Nephron progenitor cell (in vitro differentiated cells): Measurements from ENCODE around the gene CEP57.

ENCODE experiments used
- DNase-seq: peaks from one replicate; pipeline ENCODE4 v3.0.0; 2021
- H3K27ac Mint-ChIP-seq: 2 replicates; pipeline ENCODE4 v1.8.0; 2021; ENCODE audit warnings: mild to moderate bottlenecking, moderate library complexity, mixed read lengths
- H3K27me3 Mint-ChIP-seq: 2 replicates; pipeline ENCODE4 v1.8.0; 2021; ENCODE audit warnings: mild to moderate bottlenecking, low read depth, mixed read lengths; ENCODE audit not compliant: poor library complexity
- H3K36me3 Mint-ChIP-seq: 2 replicates; pipeline ENCODE4 v1.8.0; 2021; ENCODE audit warnings: low read depth, mixed read lengths
- H3K4me1 Mint-ChIP-seq: 2 replicates; pipeline ENCODE4 v1.8.0; 2021; ENCODE audit warnings: mixed read lengths
- H3K4me3 Mint-ChIP-seq: 2 replicates; pipeline ENCODE4 v1.8.0; 2021; ENCODE audit warnings: mild to moderate bottlenecking, moderate library complexity, mixed read lengths
- H3K9me3 Mint-ChIP-seq: 2 replicates; pipeline ENCODE4 v1.8.0; 2021; ENCODE audit warnings: mild to moderate bottlenecking, moderate library complexity, mixed read lengths
- TF ChIP-seq, protein P1 (sequence below): fragments of 200-600 bp; sonication (generic); IDR thresholded peaks from 2 replicates; pipeline ENCODE4 v1.5.0; 2021; ENCODE audit warnings: antibody characterized with exemption

Gene CEP57

DNA sequence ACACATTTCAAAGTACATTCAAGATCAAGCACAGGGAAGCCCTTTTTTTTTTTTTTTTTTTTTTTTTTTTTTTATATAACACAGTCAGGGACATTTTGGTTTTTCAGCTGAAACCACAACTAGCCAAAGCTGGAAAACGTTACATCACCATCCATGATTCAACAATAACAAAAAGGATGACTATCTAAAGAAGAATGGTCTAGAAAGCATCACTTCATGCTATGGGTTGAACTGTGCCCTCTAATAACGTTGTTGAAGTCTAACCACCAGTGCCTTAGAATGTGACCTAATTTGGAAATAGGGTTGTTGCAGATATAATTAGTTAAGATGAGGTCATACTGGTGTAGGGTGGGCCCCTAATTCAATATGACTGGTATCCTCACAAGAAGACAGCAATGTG, 87.0 kb downstream of the CEP57 start:
- TF ChIP-seq, protein P1, sequence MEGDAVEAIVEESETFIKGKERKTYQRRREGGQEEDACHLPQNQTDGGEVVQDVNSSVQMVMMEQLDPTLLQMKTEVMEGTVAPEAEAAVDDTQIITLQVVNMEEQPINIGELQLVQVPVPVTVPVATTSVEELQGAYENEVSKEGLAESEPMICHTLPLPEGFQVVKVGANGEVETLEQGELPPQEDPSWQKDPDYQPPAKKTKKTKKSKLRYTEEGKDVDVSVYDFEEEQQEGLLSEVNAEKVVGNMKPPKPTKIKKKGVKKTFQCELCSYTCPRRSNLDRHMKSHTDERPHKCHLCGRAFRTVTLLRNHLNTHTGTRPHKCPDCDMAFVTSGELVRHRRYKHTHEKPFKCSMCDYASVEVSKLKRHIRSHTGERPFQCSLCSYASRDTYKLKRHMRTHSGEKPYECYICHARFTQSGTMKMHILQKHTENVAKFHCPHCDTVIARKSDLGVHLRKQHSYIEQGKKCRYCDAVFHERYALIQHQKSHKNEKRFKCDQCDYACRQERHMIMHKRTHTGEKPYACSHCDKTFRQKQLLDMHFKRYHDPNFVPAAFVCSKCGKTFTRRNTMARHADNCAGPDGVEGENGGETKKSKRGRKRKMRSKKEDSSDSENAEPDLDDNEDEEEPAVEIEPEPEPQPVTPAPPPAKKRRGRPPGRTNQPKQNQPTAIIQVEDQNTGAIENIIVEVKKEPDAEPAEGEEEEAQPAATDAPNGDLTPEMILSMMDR, result no peak
- Mint-ChIP-seq H3K27me3 (no peaks in the 10 kb centered on the region), H3K27ac (no peak overlapping the region), H3K36me3 (peaks cover 89% of the 10 kb centered on the region), H3K9me3 (peaks cover 46% of the 10 kb centered on the region), H3K4me3 (no peak overlapping the region), H3K4me1 (no peaks in the 10 kb centered on the region)
- DNase-seq, result no peak
